HCT116 (cell line): Measurements from ENCODE around the gene TMA7B. TPM values are rescaled to one million over a fixed set of nuclear protein-coding genes. Genes with fewer than 3 reads are reported as not detected.

Experiments used
- ATAC-seq: fragments of 200-7000 bp; cut with Tn5 transposase; 2 replicates; pipeline ENCODE4 v1.9.1; 2020; ENCODE audit warnings: mild to moderate bottlenecking, moderate library complexity
- BruUV-seq: library from RNA; stranded (reverse); fragments of 400-500 nt; replicated peaks from 2 replicates; lab custom pipeline; 2021; lab: Mats Ljungman, UMichigan
- CTCF ChIA-PET: fragments of 300-600 bp; sonication (Branson Sonifier 250); formaldehyde crosslinking; loops from one replicate; lab custom pipeline; 2021; ENCODE audit warnings: antibody characterized with exemption; lab: Charles Lee
- POLR2A ChIA-PET: fragments of 300-600, 350-600 bp; sonication (Branson Sonifier 250); formaldehyde crosslinking; loops from one replicate; lab custom pipeline; 2021; ENCODE audit warnings: antibody characterized with exemption; lab: Charles Lee
- RAD21 ChIA-PET, 2 experiments: fragments of 300-600 bp; sonication (Branson Sonifier 250); formaldehyde crosslinking; loops; one replicate each; lab custom pipeline; 2023; ENCODE audit warnings: low total read pairs in 2 of 2; ENCODE audit not compliant: uncharacterized antibody in 2 of 2, unreplicated experiment in 2 of 2, low non-redundant PET in 1 of 2; lab: Charles Lee
- DNase-seq: peaks from one replicate; pipeline ENCODE4 v3.0.0-alpha.2; 2010; ENCODE audit warnings: low read depth, low spot score
- H2AFZ ChIP-seq: fragments of 200-600 bp; shearing (Covaris generic), sonication (generic); 2 replicates; pipeline ENCODE4 v1.6.1; 2017; ENCODE audit warnings: low read depth, mixed run types, mixed read lengths, antibody characterized with exemption, low read length; ENCODE audit not compliant: poor library complexity, severe bottlenecking
- H3K27ac ChIP-seq: 2 replicates; pipeline ENCODE4 v1.5.1; 2012; ENCODE audit warnings: low read depth, low read length
- H3K27me3 ChIP-seq: fragments of 200-600 bp; sonication (generic); 2 replicates; pipeline ENCODE4 v1.6.1; 2016; ENCODE audit warnings: mixed run types, low read length, mixed read lengths; ENCODE audit not compliant: insufficient read depth
- H3K36me3 ChIP-seq, 2 experiments: fragments of 200-500 bp in 1 of 2; fragments of 200-600 bp in 1 of 2; sonication (Bioruptor generic) in 1 of 2; sonication (generic) in 1 of 2; 2 replicates each; pipeline versions ENCODE4 v1.5.1 to v1.6.1; 2014 to 2016; ENCODE audit warnings: low read length in 2 of 2, inconsistent platforms in 1 of 2, mixed read lengths in 1 of 2, mixed run types in 1 of 2; ENCODE audit not compliant: insufficient read depth in 2 of 2, control insufficient read depth in 1 of 2
- H3K4me1 ChIP-seq, 2 experiments: fragments of 200-600 bp in 1 of 2; sonication (generic) in 1 of 2; 2 replicates each; pipeline versions ENCODE4 v1.5.1 to v1.6.1; 2012 to 2017; ENCODE audit warnings: low read length in 2 of 2, inconsistent platforms in 1 of 2, mild to moderate bottlenecking in 1 of 2, mixed read lengths in 1 of 2, mixed run types in 1 of 2, moderate library complexity in 1 of 2; ENCODE audit not compliant: insufficient read depth in 2 of 2, control insufficient read depth in 1 of 2
- H3K4me2 ChIP-seq: fragments of 200-600 bp; sonication (generic); 2 replicates; pipeline ENCODE4 v1.6.1; 2017; ENCODE audit warnings: mixed run types, low read length, mixed read lengths
- H3K4me3 ChIP-seq, 2 experiments: fragments of 200-600 bp in 1 of 2; sonication (generic) in 1 of 2; replicated peaks in 1 of 2; 2 replicates each; pipeline ENCODE4 v1.5.1; 2011 to 2016; ENCODE audit warnings: low read length in 2 of 2, control low read depth in 1 of 2, low read depth in 1 of 2, mild to moderate bottlenecking in 1 of 2, mixed read lengths in 1 of 2, mixed run types in 1 of 2
- H3K79me2 ChIP-seq: fragments of 200-600 bp; sonication (generic); 2 replicates; pipeline ENCODE4 v1.6.1; 2017; ENCODE audit warnings: mild to moderate bottlenecking, mixed run types, low read length, moderate library complexity, mixed read lengths; ENCODE audit not compliant: insufficient read depth
- H3K9ac ChIP-seq: fragments of 200-600 bp; sonication (generic); 2 replicates; pipeline ENCODE4 v1.6.1; 2016; ENCODE audit warnings: low read length, mixed read lengths
- H3K9me2 ChIP-seq: fragments of 200-600 bp; sonication (generic), shearing (Covaris generic); 2 replicates; pipeline ENCODE4 v1.6.1; 2017; ENCODE audit warnings: mixed run types, mild to moderate bottlenecking, moderate library complexity; ENCODE audit not compliant: insufficient read depth
- H3K9me3 ChIP-seq, 2 experiments: fragments of 200-500 bp in 1 of 2; fragments of 200-600 bp in 1 of 2; sonication (Bioruptor generic) in 1 of 2; sonication (generic) in 1 of 2; 2 replicates each; pipeline ENCODE4 v1.6.1; 2014 to 2017; ENCODE audit warnings: low read length in 2 of 2, mixed read lengths in 2 of 2, inconsistent platforms in 1 of 2, low read depth in 1 of 2, mild to moderate bottlenecking in 1 of 2, mixed run types in 1 of 2, moderate library complexity in 1 of 2; ENCODE audit not compliant: control insufficient read depth in 1 of 2, insufficient read depth in 1 of 2
- H4K20me1 ChIP-seq: fragments of 200-600 bp; sonication (generic), shearing (Covaris generic); 2 replicates; pipeline ENCODE4 v1.6.1; 2017; ENCODE audit warnings: mixed run types, mild to moderate bottlenecking, moderate library complexity; ENCODE audit not compliant: insufficient read depth
- EGR1 ChIP-seq: IDR thresholded peaks from 2 replicates; pipeline ENCODE4 v1.6.1; 2012; ENCODE audit warnings: low read depth
- EZH2 ChIP-seq: fragments of 200-600 bp; sonication (generic); IDR thresholded peaks from 2 replicates; pipeline ENCODE4 v1.6.1; 2017; ENCODE audit warnings: antibody characterized with exemption, mixed run types
- EZH2phosphoT487 ChIP-seq: fragments of 200-600 bp; IDR thresholded peaks from 2 replicates; pipeline ENCODE4 v1.6.1; 2018; ENCODE audit warnings: antibody characterized with exemption, borderline replicate concordance
- FOSL1 ChIP-seq: IDR thresholded peaks from 2 replicates; pipeline ENCODE4 v1.6.1; 2012; ENCODE audit warnings: low read depth
- POLR2AphosphoS5 ChIP-seq: IDR thresholded peaks from 2 replicates; pipeline ENCODE4 v1.6.1; 2011; ENCODE audit warnings: mild to moderate bottlenecking, low read depth, low read length, moderate library complexity
- RAD21 ChIP-seq: IDR thresholded peaks from 2 replicates; pipeline ENCODE4 v1.6.1; 2012; ENCODE audit warnings: low read depth, mild to moderate bottlenecking
- YY1 ChIP-seq: IDR thresholded peaks from 2 replicates; pipeline ENCODE4 v1.6.1; 2011; ENCODE audit warnings: low read length, low read depth, moderate library complexity, mild to moderate bottlenecking; ENCODE audit not compliant: insufficient replicate concordance; ENCODE audit errors: extremely low read depth
- intact Hi-C: fragments of 100-400 bp; cut with micrococcal nuclease; formaldehyde crosslinking; loops from 2 replicates; pipeline ENCODE4 v1.10.0; 2022
- total RNA-seq: library from RNA; stranded (reverse); gene quantifications from one replicate; pipeline ENCODE4 v1.2.1, GENCODE V29; 2021; ENCODE audit not compliant: unreplicated experiment
- TF ChIP-seq, protein P1 (sequence below), 3 experiments: fragments of 200-600 bp in 1 of 3; sonication (generic) in 1 of 3; IDR thresholded peaks in 2 of 3; conservative IDR thresholded peaks in 1 of 3; 2 replicates each; pipeline ENCODE4 v1.5.1; 2012 to 2017; ENCODE audit warnings: low read depth in 2 of 3, low read length in 2 of 3, antibody characterized with exemption in 1 of 3, borderline replicate concordance in 1 of 3, control low read depth in 1 of 3, mild to moderate bottlenecking in 1 of 3, mixed read lengths in 1 of 3, mixed run types in 1 of 3, moderate library complexity in 1 of 3; ENCODE audit not compliant: insufficient read depth in 1 of 3
- TF ChIP-seq, protein P2 (sequence below): IDR thresholded peaks from 2 replicates; pipeline ENCODE4 v1.6.1; 2011; ENCODE audit warnings: mild to moderate bottlenecking, low read length, moderate library complexity; ENCODE audit not compliant: insufficient replicate concordance; ENCODE audit errors: extremely low read depth

The TMA7B gene
- total RNA-seq, 1 experiment from 2014 or later = not detected

- Histone ChIP-seq H3K4me1 (no peaks in the 10 kb centered on the region), H3K9ac (no peak overlapping the region), H4K20me1 (no peaks in the 10 kb centered on the region), H3K79me2 (no peaks in the 10 kb centered on the region), H3K27ac (no peak overlapping the region), H2AFZ (no peak overlapping the region), H3K9me3 (no peaks in the 10 kb centered on the region), H3K4me2 (no peak overlapping the region), H3K4me3 (no peak overlapping the region), H3K9me2 (no peaks in the 10 kb centered on the region), H3K27me3 (peaks cover 82% of the 10 kb centered on the region)
- BruUV-seq = no TSS peak
- DNase-seq (no peak), ATAC-seq (no peak)
- intact Hi-C loops = loop anchor here (1.0 to 10.0 kb wide), 4 partner anchors 92 to 413 kb away; partner anchors contain the start of genes ADSL and RPS19BP1
- POLR2A ChIA-PET = interaction anchor here (0.6 to 0.7 kb wide), 2 partner anchors 380 to 1515 kb away, joined by 3 read pairs; no protein-coding TSS in a partner anchor
- RAD21 ChIA-PET = interaction anchor here in 1 of 2 experiments (1.0 kb wide), 1 partner anchor 93 kb away, joined by 4 read pairs; no protein-coding TSS in a partner anchor
- CTCF ChIA-PET = interaction anchor here (1.0 to 2.3 kb wide), 7 partner anchors 11 to 416 kb away, joined by 3 to 19 read pairs (median 4); no protein-coding TSS in a partner anchor
- TF ChIP-seq YY1 (no peak), EGR1 (no peak), EZH2 (no peak), FOSL1 (no peak)
- TF ChIP-seq, all 23 proteins: peak for 0
- no peaks in the 10 kb centered on the region for H3K36me3 ChIP-seq
These were observed 28.0 kb upstream of the TMA7B start for GRCh38 chr22:39932166-39932565.

DNA sequence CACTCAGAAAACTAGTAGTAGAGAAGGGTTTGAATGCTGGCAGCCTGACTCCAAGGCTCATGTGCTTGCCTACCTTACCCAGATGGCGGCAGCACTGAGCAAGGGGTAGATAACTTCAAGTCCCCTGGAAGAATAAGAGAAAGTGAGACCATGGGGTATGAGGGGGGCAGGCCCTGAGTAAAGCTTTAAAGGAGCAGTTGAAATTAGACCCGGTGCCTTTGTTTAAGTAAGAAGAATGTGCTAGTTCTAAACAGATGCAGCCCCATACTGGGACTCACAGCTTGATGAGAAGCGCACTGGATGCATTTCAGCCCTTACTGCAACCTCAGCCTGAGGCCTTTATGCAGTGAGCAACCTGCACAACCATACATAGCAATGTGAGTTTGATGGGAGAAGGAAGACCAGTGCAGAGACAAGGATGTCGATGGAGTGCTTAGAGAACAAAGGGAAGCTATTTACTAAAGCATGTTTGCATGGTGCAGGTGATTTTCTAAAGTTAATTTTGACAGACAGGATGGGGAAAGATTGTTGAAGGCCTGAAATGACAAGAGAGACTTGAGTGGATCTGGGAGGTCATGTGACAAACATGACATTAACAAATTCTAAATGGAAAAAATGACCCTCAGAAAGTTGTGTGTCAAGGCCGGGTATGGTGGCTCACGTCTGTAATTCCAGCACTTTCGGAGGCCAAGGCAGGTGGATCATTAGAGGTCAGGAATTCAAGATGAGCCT lies 27.1 kb upstream of the TMA7B start:
- Histone ChIP-seq H4K20me1 (no peaks in the 10 kb centered on the region), H2AFZ (no peak overlapping the region), H3K9ac (no peak overlapping the region), H3K79me2 (no peaks in the 10 kb centered on the region), H3K9me3 (no peaks in the 10 kb centered on the region), H3K27me3 (peaks cover 87% of the 10 kb centered on the region), H3K36me3 (no peaks in the 10 kb centered on the region), H3K27ac (no peak overlapping the region), H3K4me3 (no peak overlapping the region), H3K4me1 (no peaks in the 10 kb centered on the region), H3K4me2 (no peak overlapping the region), H3K9me2 (no peaks in the 10 kb centered on the region)
- TF ChIP-seq POLR2AphosphoS5 (no peak), RAD21 (peak; percentile 63), EZH2phosphoT487 (no peak)
- TF ChIP-seq, protein P1, sequence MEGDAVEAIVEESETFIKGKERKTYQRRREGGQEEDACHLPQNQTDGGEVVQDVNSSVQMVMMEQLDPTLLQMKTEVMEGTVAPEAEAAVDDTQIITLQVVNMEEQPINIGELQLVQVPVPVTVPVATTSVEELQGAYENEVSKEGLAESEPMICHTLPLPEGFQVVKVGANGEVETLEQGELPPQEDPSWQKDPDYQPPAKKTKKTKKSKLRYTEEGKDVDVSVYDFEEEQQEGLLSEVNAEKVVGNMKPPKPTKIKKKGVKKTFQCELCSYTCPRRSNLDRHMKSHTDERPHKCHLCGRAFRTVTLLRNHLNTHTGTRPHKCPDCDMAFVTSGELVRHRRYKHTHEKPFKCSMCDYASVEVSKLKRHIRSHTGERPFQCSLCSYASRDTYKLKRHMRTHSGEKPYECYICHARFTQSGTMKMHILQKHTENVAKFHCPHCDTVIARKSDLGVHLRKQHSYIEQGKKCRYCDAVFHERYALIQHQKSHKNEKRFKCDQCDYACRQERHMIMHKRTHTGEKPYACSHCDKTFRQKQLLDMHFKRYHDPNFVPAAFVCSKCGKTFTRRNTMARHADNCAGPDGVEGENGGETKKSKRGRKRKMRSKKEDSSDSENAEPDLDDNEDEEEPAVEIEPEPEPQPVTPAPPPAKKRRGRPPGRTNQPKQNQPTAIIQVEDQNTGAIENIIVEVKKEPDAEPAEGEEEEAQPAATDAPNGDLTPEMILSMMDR (IDR thresholded peaks at IDR 0.05 in 2 of 3, conservative IDR thresholded peaks at IDR 0.05 in 1 of 3; ENCODE audit: borderline replicate concordance in 1 of 3, insufficient read depth in 1 of 3, low read depth in 2 of 3, low read length in 2 of 3) = peak; percentile 65 to 95 (median 89); a peak in 5 of 6 replicates
- TF ChIP-seq, protein P2, sequence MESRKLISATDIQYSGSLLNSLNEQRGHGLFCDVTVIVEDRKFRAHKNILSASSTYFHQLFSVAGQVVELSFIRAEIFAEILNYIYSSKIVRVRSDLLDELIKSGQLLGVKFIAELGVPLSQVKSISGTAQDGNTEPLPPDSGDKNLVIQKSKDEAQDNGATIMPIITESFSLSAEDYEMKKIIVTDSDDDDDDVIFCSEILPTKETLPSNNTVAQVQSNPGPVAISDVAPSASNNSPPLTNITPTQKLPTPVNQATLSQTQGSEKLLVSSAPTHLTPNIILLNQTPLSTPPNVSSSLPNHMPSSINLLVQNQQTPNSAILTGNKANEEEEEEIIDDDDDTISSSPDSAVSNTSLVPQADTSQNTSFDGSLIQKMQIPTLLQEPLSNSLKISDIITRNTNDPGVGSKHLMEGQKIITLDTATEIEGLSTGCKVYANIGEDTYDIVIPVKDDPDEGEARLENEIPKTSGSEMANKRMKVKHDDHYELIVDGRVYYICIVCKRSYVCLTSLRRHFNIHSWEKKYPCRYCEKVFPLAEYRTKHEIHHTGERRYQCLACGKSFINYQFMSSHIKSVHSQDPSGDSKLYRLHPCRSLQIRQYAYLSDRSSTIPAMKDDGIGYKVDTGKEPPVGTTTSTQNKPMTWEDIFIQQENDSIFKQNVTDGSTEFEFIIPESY = no peak
- DNase-seq = peak; percentile 35
- BruUV-seq = no TSS peak
- peak; percentile 81 for ATAC-seq
- CTCF ChIA-PET = interaction anchor here (1.0 to 2.3 kb wide), 8 partner anchors 10 to 416 kb away, joined by 3 to 19 read pairs (median 5); no protein-coding TSS in a partner anchor
- RAD21 ChIA-PET = interaction anchor here (0.7 to 1.0 kb wide), 3 partner anchors 92 kb away, joined by 3 to 4 read pairs (median 3); no protein-coding TSS in a partner anchor
- POLR2A ChIA-PET = interaction anchor here (0.6 kb wide), 1 partner anchor 1514 kb away, joined by 3 read pairs; no protein-coding TSS in a partner anchor
- intact Hi-C loops = loop anchor here (1.0 to 10.0 kb wide), 4 partner anchors 91 to 412 kb away; partner anchors contain the start of genes ADSL and RPS19BP1
